Activated CD4-positive, alpha-beta T cell treated with anti-CD3 and anti-CD28 coated beads, Interleukin-2, amount 50 U/mL, for 16 hours (primary cell): ENCODE results near the gene TRPM3.
A peak's percentile ranks its signal among the peaks of the same experiment; 100 is the strongest.

Experiments
- DNase-seq: peaks from one replicate; pipeline ENCODE4 v3.0.0-alpha.2; 2020

The TRPM3 gene

DNA sequence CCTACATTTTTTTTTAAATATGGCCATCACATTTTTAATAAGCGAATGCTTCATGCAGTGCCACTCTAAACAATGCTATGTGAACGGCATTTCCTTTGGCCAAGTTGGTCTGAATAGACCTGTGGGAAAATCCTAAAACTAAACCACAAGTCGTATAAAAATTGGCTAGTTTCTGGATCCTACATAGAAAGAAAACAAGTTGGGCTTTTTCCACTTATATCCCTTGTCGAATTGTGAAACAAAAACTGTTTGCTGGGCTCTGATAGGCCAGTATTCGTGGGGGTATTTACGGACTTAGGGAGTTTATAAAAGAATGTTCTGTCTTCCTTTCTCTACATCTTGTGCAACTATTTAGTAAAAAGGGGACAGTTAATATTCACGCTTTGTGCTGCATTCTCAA lies 553.9 kb downstream of the TRPM3 start:
- no peak for DNase-seq

DNA sequence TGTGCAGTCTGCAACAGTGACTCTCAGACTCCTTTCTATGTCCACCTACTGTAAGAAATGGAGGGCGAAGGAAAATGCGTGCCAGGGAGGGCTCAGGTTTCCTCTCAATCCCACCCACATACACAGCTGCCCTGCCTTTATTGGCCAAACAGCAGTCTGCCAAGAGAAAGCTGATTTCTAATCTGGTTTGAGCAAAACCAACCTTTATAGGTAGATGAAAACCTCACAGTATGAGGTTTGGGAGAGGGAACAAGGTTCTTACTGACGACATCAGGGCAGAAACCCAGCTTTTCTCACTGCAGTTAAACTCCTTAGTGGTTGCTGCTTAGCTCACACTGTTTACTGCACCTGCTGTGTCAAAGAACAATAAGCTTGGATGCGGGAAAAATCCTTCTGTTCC lies 554.7 kb downstream of the TRPM3 start:
- DNase-seq: no peak

DNA sequence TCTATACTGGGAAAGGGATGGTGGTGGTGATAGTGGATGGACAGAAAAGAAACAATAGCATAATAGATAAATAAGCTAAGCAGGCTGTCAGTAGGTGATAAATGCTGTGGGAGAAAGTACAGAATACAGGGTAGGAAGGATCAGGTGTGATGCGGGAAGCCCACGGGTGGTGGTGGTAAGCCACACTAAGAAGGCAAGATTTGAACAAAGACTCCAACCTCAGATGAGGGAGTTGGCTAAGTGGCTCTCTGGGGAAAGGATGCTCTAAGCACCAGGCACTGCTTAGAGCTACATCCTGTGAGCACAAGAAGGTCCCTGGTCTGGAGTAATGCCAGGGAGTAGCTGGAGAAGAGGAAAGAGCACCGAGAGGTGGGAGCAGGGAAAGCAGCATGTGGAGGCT lies 555.4 kb downstream of the TRPM3 start:
- no peak for DNase-seq

DNA sequence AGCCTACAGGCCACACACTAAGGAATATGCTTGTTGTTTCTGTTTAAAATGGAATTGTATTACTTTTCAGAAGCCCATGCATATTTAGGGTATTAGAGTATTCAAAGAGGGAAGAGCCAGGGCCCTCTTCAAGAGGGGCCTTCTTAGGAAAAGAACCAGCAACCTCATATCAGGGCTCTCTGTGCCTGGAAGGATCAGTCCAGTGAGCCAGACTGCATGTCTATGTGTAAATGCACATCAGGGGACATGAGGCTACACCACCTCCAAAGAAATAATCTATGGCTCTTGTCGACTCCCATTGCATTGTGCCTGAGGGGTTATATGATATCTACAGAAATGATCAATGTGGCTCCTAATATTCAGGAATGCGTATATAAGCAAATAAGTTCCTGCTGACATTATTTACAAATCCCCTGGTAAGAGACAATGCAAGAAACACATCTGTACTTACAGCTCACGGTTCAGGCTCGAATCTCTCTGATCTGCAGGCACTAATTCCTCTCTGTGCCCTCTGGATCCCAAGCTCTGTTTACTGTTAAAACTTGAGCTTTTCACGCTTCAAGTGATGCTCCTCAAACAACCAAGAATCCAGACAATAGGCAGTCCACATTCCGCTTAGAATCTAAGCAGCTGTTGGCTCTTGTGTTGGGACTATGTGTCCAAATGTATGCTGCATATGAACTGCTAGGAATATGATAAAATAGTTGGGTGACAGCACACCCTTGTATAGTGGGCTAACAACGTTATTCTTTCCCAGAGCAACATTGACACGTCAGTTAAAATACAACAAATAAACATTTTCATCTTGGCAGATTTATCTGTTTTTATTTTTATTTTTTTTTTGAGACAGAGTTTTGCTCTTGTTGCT lies 556.7 kb downstream of the TRPM3 start:
- no peak for DNase-seq

DNA sequence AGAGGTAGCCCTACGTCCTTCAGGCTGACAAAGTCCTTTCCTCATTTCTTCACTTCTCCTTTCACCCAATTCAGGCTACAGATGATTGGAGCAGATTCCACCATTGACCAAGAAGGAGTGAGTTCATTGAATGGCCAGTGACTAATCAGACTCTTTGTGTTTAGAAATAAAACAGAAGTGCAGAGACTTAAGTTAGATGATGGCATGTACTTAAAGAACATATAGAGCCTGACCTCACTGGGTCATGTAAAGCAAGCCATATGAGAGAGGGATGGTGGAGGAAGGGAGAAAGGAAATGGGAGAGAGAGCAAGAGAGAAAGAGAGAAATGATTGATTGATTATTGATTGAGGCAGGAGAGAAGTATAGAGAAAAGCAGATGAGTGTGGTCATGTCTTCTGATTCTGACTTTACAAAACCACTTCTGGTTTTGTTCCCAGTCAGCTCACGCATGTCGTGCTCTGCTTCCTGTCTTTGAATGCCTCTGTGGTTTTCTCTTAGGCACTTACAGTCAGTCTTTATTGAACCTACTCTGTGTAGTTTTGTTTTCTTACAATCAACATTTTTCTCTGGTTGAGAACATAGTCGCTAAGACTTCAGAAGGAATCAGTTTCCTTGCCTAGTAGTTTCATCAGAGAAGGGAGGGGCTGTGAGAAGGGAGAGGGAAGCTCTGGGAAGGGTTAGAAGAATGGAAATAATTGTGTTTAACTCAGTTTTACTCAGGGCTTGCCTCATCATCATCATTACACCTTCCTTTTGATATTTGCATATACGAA lies 557.8 kb downstream of the TRPM3 start:
- DNase-seq: peak; percentile 92

DNA sequence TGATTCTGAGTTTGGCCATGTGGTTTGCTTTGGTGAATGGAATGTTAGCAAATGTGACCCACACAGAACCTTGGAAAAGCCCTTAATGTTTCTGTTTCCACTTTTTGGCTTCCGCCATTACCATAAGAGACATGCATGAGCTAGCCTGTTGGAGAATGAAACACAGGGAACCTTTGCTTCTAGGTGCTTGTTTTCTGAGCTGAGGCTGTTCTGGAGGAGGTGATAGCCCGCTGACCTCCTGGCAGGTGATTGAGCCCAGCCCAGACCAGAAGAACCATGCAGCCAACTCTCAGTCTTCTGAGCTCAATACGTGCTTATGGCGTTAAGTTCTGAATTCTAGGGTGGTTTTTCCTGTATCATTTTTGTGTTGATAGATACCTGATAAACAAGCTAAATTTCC lies 558.4 kb downstream of the TRPM3 start:
- DNase-seq: no peak

DNA sequence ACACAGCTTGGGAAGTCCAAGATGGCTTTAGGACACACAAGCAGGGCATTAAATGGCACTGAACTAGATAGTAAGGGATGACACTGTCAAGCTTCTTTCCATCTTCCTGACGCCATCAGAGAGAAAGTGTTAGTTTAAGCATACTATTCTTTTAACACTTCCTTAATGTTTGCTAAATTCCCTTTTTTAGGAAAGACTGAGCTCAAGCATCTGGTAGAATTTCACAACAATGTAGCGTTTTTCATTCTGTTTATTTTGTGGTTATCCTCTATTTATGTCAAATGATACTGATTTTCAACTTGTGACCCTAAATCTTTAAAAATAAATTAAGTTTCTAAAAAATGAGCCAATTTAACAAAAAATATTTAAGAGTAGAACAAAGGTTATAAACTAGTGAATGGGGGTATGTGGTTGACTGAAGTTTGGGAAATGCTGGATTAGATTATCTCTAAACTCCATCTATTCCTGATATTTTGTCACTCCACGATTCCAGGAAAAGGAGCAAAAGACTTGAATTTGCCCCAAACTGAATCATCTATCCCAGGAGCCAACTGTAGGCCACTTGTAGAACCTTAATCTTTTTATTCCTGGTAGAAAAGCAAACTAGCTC lies 559.5 kb downstream of the TRPM3 start:
- no peak for DNase-seq

DNA sequence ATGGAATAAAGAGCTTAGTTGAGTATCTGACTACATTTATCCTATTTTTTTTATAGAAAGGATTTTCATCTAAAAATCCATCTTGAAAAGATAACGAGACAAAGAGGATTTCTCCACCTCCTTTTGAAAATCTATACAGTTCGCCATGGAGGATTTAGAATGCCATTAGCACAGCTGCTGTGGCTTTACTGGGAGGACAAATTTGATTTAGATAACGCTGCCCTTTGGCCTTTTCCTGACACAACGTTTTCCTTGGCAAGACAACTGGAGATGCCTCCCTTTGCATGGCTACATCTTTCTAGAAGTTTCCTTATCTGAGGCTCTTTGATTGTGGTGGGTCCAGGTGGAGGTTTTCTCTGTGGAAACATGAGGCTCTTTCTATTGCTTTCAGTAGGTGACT lies 560.3 kb downstream of the TRPM3 start:
- no peak for DNase-seq

DNA sequence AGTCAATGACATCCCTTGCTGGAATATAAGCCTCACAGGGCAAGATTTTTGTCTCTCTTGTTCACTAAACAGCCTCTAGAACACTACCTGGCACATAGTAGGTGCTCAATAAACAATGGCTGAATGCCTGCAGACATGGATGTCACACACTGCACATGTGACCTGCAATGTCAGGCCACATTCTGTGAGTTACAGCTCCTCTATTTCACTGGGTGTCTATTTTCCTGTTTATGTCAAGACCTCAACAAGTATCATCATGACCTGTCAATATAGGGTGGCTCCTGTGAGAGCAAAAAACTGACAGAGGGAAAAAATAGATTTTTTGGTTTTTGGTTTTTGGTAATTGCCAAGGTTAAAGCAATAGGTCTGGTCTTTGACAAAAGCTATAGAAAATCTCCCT lies 562.3 kb downstream of the TRPM3 start:
- no peak for DNase-seq

DNA sequence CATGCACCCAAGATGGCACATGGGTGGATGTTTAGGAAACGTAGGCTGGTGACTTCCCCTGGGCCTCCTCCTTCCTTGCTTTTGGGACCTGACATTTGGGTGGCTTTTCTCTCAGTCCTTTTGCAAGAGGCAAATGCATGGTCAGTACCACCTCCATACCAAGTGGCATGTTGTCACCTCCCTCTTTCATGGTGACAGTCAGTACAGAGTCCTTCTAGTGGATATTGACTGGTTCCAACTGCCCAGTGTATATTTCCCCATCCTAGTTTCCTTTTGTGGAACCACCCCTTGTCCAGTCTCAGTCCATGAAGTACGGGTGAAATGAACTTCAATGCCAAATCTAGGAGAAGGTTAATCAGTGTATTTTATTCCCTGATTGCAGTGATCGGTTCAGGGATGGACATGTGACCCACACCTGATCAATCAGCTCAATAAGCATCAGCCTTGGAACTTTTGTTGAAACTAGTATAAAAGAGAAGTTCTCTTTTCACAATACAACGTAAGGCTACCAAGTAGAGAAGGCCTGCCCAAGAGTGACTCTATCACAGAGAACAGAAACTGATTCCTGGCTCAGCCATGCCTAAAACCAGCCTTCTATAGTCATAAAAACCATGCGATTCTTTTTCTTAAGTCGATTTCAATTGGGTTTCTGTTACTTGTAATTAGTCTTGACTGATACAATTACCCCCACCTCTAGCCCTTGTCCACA lies 563.6 kb downstream of the TRPM3 start:
- no peak for DNase-seq

DNA sequence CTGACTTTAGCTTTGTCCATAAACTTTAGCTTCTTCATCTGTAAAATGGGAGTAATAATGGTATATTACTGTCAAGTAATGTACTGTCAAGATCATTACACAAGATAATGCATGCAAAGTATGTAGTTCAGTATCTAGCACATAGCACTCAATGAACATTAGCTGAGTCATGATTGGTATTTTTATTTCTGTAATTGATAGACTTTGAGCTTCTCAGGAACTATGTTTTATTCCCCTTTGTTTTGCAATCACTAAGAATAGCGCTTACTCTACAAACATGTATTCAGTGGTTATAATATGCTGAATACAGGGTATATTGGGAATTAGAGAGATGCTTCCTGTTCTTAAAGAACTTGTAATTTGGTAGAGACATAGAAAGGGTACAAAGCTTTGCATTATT lies 564.6 kb downstream of the TRPM3 start:
- DNase-seq: no peak

DNA sequence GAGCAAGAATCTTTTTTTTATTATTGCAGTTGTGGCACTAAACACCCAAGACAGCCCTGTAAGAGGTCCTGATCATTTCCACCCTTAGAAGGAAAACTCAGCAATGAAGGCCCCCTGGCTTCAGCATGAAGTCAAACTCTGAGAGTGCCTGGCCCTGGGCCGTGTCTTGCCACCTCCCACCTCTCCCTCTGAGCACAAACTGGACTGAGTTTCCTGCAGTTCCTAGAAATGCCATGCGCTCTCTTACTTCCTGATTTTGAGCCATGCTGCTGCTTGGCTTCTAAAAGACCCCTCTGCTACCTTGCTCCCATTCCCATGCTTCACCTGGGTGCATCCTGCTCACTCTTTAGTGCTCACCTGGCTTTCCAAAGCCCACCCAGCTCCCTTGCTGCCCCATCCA lies 566.5 kb downstream of the TRPM3 start:
- no peak for DNase-seq

DNA sequence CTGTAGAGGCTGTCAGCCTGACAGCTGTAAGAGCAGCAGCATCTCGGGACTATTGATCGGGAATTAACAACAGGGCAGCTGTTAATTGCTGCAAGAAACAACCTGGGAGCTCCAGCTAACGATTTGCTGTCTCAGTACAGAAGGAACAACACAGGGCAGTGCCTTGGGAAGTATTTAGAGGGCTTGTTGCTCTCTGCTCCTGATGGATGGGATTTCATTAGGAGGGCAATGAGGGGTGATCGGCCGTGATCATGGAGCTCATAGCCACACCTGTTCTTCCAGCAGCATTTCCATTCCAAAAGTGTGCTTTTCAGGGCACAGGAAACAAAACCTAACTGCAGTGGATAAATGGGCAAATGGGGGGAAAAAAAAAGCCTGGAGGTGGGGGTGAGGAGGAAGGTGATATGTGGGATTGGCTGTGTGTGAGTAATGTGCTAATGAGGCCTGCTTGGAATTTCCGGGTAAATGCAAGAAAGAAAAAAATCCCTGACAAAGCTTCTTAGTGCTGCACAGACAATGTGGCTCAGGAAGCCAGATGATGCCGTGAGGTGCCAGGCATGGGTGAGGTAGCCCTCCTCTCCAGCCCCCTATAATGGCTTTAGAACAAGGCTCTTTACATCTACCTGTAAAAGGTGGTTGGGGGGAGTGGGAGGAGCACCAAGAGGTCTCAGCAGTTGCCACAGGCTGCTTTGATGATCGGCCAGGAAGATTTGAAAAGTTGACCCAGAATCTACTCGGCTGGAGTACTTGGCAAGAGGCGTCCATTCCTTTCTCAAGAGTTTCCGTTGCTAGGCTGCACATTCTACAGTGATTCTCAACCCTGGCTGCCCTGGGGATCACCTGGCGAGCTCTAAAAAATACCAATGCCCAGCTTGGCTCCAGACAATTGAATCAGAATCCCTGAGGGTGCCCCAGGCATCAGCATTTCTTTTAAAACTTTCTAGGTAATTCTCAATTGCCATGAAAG lies 567.4 kb downstream of the TRPM3 start:
- no peak for DNase-seq

DNA sequence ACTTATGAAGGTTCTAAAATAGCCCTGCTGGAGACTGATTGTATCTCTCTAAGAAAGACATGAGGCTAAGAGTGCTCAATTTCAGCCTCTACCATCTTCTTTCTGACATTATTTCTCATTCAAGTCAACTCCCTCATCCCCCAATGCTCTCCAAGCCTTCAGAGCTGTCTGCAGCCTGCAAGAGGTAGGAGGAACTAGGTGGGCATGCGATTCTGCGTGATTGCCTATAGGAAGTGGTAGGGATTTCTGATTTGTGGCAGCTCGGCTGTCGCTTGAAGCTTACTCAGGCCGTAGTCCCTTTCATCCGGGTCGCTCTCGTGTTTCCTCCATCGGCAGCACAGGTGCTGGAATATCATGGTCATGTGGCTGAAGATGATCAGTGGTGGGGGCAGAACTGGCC lies 568.9 kb downstream of the TRPM3 start:
- no peak for DNase-seq

DNA sequence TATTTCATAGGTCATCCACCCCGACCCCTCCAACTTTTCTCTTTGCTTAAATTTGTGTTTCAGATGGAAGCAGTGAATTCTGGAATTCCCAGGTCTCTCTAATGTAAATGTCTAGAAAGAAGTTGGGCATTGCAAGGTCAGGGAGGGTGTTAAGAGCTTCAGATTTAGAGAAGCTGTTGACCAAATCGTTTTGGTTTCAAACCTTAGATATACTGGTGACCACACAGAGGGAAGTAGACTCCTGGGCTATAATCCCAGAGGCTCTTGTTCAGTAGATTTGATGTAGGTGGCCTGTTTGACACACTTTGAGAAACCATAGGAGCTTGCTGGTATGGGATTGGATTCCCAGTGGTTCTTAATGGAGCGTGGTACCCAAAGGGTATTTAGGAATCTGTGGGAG lies 569.6 kb downstream of the TRPM3 start:
- no peak for DNase-seq

DNA sequence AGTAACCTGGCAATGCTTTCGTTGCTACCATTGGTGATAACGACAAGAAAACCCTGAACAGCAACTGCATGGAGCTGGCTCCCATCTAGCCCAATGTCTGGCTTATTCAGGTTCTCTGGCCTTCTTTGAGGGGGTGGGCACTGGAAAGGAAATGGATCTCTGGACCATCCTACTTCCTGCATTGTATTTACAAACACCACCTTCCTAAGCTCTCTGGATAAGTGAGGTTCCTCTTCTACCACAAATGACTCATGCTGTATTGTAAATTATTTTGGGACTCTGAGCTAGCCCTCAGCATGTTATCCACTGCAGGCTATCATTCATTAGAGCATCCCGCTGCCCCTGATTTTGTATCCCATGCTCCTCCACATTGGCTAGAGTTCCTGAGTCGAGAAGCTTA lies 570.0 kb downstream of the TRPM3 start:
- DNase-seq: no peak

DNA sequence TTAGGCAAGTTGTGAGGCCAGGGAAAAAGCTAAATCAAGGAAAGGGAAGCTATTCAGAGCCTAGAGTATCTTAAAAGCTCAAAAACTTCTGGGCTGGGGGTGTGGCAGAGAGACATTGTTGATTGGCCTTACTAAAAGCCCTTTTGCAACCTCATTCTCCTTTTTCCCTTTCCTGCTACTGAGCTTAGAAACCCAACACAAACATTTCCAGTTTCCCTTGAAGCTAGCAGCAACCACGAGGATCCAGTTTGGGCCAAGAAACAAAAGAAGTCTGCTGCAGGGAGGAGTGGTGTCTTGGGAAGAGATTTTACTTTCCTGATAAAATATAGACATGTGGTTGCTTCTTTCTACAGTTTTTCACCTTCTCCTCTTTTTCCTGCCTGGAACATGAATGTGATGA lies 571.5 kb downstream of the TRPM3 start:
- no peak for DNase-seq

DNA sequence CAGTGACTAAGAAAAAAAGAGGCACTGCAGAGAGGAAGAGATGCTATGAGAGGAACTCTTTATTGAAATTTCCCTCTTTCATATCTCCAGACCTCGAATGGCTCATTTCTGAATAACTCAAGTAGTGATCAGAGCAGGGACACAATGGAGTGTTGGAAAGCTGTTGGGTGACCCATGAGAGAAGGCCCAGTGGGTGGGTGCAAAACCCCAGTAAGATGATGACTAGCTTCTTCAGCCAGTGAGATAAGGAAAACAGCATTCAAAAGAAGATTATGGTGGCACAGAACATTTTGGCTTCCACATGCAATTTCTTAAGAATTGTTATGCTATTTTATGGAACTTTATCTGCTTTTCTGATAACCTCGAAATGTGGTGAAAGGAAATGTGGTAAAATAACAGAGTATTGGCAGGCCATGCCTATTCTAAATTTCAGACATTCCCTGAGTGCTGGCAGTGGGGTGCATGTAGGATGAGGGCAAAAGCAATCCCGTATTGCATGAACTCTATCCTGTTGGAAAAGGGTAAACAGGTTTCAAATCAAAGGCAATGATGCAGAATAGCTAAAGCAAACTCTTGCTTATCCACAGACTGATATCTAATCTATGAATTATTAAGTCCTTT lies 579.0 kb downstream of the TRPM3 start:
- no peak for DNase-seq

DNA sequence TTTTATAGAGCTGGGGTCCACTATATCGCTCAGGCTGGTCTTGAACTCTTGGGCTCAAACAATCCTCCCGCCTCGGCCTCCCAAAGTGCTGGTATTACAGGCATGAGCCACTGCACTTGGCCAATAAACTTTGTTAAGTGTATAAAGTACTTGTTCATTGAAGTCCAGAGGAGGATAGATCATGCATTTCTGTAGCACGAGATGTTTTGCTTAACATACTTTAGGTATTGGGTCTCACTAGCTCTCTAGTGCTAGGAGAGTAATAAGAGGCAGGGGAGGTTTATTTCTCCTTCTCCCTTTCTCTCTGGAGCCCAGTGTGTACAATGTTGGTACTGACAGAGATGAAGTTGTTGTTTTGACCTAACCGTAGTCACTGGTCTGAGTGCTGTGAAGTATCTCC lies 581.4 kb downstream of the TRPM3 start:
- DNase-seq: no peak

DNA sequence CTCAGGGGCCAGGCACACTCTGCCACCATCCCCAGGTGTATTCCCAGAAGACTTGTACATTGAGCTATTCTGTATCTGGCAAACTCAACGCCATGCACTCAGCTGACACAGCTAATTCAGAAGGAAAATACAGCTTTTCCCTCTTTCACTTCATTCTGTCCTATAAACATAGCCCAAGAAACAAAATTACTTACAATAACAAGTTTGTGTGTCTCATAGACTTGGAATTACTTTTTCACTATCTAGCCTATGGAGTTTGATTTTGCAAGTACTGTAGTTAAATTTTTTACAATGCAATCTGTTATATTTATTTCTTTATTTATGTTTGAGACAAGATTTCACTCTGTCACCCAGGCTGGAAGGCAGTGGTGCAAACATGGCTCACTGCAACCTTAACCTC lies 581.9 kb downstream of the TRPM3 start:
- DNase-seq: no peak

DNA sequence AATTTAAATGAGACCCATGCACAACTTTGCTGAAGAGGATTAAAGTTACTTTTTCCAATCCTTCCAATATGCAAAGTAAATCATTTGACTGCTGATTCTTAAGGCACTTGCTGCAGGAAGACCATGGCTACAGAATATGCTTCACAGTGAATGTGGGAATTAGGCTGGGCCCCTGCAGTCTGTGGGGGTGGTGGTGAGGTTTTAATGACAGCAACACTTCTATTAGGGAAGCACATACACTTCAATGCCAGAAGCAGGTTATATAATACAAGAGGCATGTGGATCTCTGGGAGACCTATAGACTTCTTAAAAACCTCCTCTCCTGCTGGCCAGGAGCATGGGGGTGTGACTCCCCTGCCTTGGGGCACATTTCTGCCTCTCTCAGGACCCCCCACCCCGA lies 582.4 kb downstream of the TRPM3 start:
- no peak for DNase-seq

DNA sequence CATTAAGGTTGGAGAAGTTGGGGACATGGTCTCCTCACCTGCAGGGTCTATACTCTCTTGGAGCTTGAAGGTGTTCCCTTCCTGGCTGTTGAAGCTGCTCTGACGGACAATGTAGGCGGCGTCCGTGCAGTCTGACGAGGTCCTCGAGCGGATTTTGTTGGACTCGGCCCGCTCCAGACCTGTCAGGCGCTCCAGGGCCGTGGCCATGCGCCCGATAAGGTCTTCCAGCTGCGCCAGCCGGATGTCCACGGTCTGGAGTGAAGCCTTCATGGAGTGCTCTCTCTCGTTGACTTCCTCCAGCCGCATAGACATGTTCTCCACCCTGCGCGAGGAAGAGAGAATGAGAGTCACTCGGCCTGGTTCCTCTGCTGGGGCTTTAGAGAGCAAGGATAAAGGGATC lies 584.3 kb downstream of the TRPM3 start:
- DNase-seq: no peak
